ENCODE results near the gene CEP192.

GRCh38 chr18:13105059-13105458, 113.9 kb downstream of the CEP192 start:
- TF ChIP-seq CTCF (conservative IDR thresholded peaks at IDR 0.05 in 1 of 2, IDR thresholded peaks at IDR 0.05 in 1 of 2; ENCODE audit: extremely low read depth in 1 of 2, insufficient read depth in 1 of 2, low read depth in 1 of 2, low read length in 2 of 2) (no peak), EZH2 (IDR thresholded peaks at IDR 0.05; ENCODE audit: borderline replicate concordance, low read length) (no peak)

Measured in mammary epithelial cell (primary cell).